ENCODE measurements around the gene XAB2.

- TF ChIP-seq CTCF (IDR thresholded peaks at IDR 0.05) (no peak), POLR2A (IDR thresholded peaks at IDR 0.05) (no peak), EP300 (IDR thresholded peaks at IDR 0.05) (no peak)
Measured at GRCh38 chr19:7618348-7618747, 11.0 kb downstream of the XAB2 start.

Data from tibial nerve (tissue), 4 donors.